BLaER1 treated with 17β-estradiol and CSF1 and Interleukin-3, amounts not matched to agents 10 nM and 100 nM (cell line): ENCODE data around the gene MINDY2.

Experiments used
- H3K27ac ChIP-seq, 11 experiments: shearing (Covaris generic); formaldehyde crosslinking; 2 replicates each; pipeline ENCODE4 v1.8.1; 2022
- H3K27me3 ChIP-seq, 11 experiments: shearing (Covaris generic); formaldehyde crosslinking; 2 replicates each; pipeline ENCODE4 v1.8.1; 2022
- H3K36me3 ChIP-seq, 11 experiments: shearing (Covaris generic); formaldehyde crosslinking; 2 replicates each; pipeline ENCODE4 v1.8.1; 2022
- H3K4me1 ChIP-seq, 10 experiments: shearing (Covaris generic); formaldehyde crosslinking; 2 replicates each; pipeline ENCODE4 v1.8.1; 2022
- H3K4me2 ChIP-seq, 11 experiments: shearing (Covaris generic); formaldehyde crosslinking; 2 replicates each; pipeline ENCODE4 v1.8.1; 2022
- H3K4me3 ChIP-seq, 10 experiments: shearing (Covaris generic); formaldehyde crosslinking; 2 replicates each; pipeline ENCODE4 v1.8.1; 2022
- H3K9ac ChIP-seq, 11 experiments: shearing (Covaris generic); formaldehyde crosslinking; 2 replicates each; pipeline ENCODE4 v1.8.1; 2022
- H3K9me3 ChIP-seq, 11 experiments: shearing (Covaris generic); formaldehyde crosslinking; replicated peaks in 1 of 11; 2 replicates each; pipeline ENCODE4 v1.8.1; 2022
- H4K20me1 ChIP-seq, 11 experiments: shearing (Covaris generic); formaldehyde crosslinking; 2 replicates each; pipeline ENCODE4 v1.8.1; 2022
- Cebpa-rat ChIP-seq, 11 experiments: shearing (Covaris generic); IDR thresholded peaks; 2 replicates each; pipeline ENCODE4 v1.8.1; 2022

MINDY2 gene

DNA sequence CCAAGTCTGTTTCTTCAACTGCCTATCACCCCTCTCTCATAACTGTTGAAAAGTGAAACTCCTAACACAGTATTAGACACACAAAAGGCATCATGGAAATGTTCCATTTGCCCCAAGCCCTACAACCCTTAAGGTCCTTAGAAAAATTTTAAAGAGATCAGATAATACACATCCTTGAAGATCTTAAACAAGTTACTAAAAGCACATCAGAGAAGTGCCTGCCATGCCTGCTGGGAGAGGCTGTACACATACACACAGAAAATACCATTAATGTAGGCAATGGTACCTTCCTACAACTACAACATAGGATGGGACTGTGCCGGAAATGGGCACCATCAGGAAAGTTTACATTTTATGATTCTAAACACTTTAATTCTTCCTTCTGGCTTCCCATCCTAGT, 24.9 kb upstream of the MINDY2 start:
- peak overlapping the region; percentile 94 to 99 (median 96) for H3K27ac ChIP-seq
- no peaks in the 10 kb centered on the region for H3K9me3 ChIP-seq
- H3K4me2 ChIP-seq: peak overlapping the region; percentile 82 to 98 (median 90)
- H3K4me3 ChIP-seq: peak overlapping the region; percentile 84 to 99 (median 95)
- peaks cover 50 to 66% (median 57%) of the 10 kb centered on the region in 10 experiments for H3K4me1 ChIP-seq
- no peak for TF ChIP-seq Cebpa-rat (IDR thresholded peaks at IDR 0.05)
- H3K27me3 ChIP-seq: no peaks in the 10 kb centered on the region
- peak overlapping the region; percentile 97 to 99 (median 98) for H3K9ac ChIP-seq
- H3K36me3 ChIP-seq: peaks cover 0 to 37% (median 19%) of the 10 kb centered on the region in 11 experiments; a peak in 16 of 22 replicates
- peaks cover 36 to 79% (median 73%) of the 10 kb centered on the region in 11 experiments; a peak in 21 of 22 replicates for H4K20me1 ChIP-seq

DNA sequence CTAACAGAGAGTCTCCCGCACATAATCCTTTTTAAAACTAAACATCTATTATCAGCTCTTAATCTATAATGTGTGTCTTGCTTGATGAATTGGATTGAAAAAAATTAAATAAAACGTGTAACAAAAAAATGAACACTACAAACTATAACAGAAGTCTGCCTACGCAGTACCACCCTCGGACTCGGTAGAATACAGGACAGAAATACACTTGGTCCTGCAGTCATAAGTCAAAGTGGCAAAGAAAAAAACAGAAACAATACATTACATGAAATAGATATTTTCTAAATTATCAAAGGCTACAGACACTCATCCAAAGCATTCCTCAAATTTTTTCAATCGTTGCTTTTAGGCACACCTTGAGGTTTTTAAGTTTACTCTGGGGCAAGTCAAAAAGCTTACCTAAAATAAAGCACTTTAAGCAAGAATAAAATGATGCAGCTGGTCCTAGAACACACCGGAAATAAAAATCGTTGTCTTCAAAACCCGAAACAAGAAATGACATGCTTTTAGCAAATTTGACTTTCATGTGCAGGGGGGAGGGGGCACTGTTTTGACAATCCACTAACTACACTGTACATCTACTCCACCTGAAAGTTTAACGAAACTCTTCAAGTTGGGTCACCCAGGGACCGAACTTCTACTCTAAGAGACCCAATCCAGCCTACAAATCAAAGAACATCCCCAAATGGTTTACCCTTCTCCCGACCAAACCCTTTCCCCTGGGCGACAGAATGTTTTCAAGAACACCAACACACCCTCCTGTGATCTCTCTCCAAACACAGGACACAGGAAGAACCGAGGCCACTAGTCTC, 22.9 kb upstream of the MINDY2 start:
- TF ChIP-seq Cebpa-rat (IDR thresholded peaks at IDR 0.05): no peak
- peaks cover 0 to 26% (median 12%) of the 10 kb centered on the region in 11 experiments; a peak in 15 of 22 replicates for H3K36me3 ChIP-seq
- no peaks in the 10 kb centered on the region for H3K9me3 ChIP-seq
- peak overlapping the region; percentile 84 to 99 (median 95) for H3K4me3 ChIP-seq
- H3K27me3 ChIP-seq: no peaks in the 10 kb centered on the region
- peak overlapping the region; percentile 94 to 99 (median 96) for H3K27ac ChIP-seq
- peak overlapping the region; percentile 97 to 99 (median 98) for H3K9ac ChIP-seq
- H4K20me1 ChIP-seq: peaks cover 15 to 59% (median 52%) of the 10 kb centered on the region in 11 experiments; a peak in 20 of 22 replicates
- H3K4me2 ChIP-seq: peak overlapping the region; percentile 53 to 98 (median 89); a peak in 21 of 22 replicates
- H3K4me1 ChIP-seq: peaks cover 31 to 49% (median 43%) of the 10 kb centered on the region in 10 experiments

DNA sequence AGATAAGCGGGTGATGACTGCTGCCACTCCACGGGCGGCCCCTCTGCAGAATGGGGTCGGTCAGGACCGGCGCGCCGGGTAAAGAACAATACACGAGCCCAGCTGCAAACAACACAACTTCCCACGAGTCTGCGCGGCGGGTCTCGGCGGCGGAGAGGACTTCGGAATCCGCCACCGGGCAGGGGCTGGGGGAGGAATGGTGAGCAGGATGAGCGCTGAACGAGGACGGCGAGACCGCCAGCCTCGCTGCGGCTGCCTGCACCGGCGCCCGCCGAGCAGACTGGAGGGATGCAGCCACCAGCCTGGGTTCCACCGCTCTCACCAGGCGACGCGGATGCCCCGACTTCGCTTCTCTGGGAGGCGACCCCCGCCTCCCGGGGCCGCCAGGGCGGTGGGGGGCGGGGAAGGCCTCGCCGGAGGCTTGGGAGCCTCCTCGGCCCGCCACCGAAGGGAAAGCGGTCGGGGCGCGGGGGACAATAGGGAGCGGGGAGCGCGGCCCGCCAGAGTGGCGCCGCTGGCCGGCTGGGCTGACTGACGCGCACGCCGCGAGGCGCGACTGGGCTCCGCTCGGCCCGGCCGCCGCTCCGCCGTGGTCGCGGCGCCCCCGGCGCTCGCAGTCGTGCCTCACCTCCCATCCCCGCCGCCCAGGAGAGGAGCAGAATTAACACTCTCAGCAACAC, 22.1 kb upstream of the MINDY2 start:
- TF ChIP-seq Cebpa-rat (IDR thresholded peaks at IDR 0.05): no peak
- H3K27ac ChIP-seq: peak overlapping the region; percentile 94 to 99 (median 96)
- peaks cover 0 to 20% (median 9%) of the 10 kb centered on the region in 11 experiments; a peak in 15 of 22 replicates for H3K36me3 ChIP-seq
- peaks cover 8 to 51% (median 45%) of the 10 kb centered on the region in 11 experiments; a peak in 19 of 22 replicates for H4K20me1 ChIP-seq
- H3K4me2 ChIP-seq: peak overlapping the region; percentile 53 to 98 (median 89); a peak in 21 of 22 replicates
- peak overlapping the region; percentile 97 to 99 (median 98) for H3K9ac ChIP-seq
- H3K4me3 ChIP-seq: peak overlapping the region; percentile 84 to 99 (median 95)
- H3K4me1 ChIP-seq: peaks cover 24 to 42% (median 36%) of the 10 kb centered on the region in 10 experiments
- no peaks in the 10 kb centered on the region for H3K9me3 ChIP-seq
- H3K27me3 ChIP-seq: no peaks in the 10 kb centered on the region

DNA sequence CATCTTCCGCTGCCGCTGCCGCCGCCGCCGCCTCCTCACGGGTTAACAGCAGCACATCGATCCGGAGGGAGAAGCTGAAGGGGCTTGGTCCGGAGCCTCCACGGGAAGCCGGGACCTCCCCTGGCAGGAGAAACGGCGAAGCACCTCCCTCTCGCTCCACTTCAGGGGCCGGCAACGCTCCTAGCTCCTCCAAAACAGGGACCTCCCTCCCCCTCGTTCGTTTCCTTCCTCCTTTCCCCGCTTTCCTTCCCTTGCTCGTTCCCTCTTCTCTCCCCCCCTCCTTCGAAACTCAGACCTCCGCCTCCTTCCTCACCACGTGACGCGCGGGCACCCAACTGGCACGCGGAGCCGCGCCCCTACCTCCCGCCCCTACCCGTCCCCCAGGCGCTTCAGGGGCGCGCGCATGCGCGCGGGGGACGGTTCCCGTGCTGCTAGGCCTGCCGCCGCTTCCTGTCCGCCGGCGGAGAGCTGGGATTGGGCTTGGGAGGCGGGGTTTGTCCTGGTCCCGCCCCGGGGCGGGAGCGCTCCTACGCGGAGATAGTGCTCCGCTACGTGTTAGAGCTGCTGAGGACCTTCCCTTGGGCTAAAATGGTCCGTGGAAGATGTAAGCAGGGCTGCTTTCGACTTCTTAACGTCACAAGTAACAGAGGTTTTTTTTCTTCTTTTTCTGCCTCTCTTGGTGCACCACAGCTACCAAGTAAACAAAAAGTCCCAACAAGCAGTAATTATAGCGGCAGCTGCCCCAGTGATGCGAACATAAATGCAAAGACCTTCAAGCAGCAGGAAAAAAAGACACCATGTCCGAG, 21.4 kb upstream of the MINDY2 start, which contains the start of gene ADAM10:
Gene ADAM10, minus strand, starts transcription at position 176 of the 806 bp plus-strand sequence. Its CDS starts 173 bp downstream, at position 3.
- H3K36me3 ChIP-seq: peaks cover 0 to 14% (median 5%) of the 10 kb centered on the region in 11 experiments; a peak in 15 of 22 replicates
- H3K27ac ChIP-seq: peak within 1 kb of the TSS; percentile 94 to 99 (median 96)
- peak within 1 kb of the TSS; percentile 81 to 98 (median 89) for H3K4me2 ChIP-seq
- peaks cover 4 to 44% (median 39%) of the 10 kb centered on the region in 11 experiments; a peak in 18 of 22 replicates for H4K20me1 ChIP-seq
- no peaks in the 10 kb centered on the region for H3K27me3 ChIP-seq
- peaks cover 19 to 37% (median 30%) of the 10 kb centered on the region in 10 experiments for H3K4me1 ChIP-seq
- H3K4me3 ChIP-seq: peak within 1 kb of the TSS; percentile 84 to 99 (median 95)
- H3K9ac ChIP-seq: peak within 1 kb of the TSS; percentile 97 to 99 (median 98)
- no peak for TF ChIP-seq Cebpa-rat (IDR thresholded peaks at IDR 0.05)
- H3K9me3 ChIP-seq: no peaks in the 10 kb centered on the region

DNA sequence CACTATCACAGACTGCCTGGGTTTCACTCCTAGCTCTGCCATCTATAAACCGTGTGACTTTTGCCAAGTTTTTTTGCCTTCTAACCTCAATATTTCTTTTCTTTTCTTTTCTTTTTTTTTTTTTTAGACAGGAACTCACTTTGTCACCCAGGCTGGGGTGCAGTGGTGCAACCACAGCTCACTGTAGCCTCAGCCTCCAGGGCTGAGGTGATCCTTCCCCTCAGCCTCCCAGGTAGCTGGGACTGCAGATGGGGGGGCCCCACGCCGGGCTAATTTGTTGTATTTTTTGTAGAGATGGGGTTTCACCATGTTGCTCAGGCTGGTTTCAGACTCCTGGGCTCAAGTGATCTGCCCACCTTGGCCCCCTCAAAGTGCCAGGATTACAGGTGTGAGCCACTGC, 18.4 kb upstream of the MINDY2 start:
- peaks cover 26 to 38% (median 28%) of the 10 kb centered on the region in 10 experiments for H3K4me1 ChIP-seq
- peaks cover 0 to 16% (median 14%) of the 10 kb centered on the region in 11 experiments; a peak in 13 of 22 replicates for H4K20me1 ChIP-seq
- H3K36me3 ChIP-seq: no peaks in the 10 kb centered on the region
- no peak overlapping the region for H3K4me3 ChIP-seq
- H3K27ac ChIP-seq: no peak overlapping the region
- H3K9ac ChIP-seq: no peak overlapping the region
- H3K4me2 ChIP-seq: no peak overlapping the region
- H3K27me3 ChIP-seq: no peaks in the 10 kb centered on the region
- no peak for TF ChIP-seq Cebpa-rat (IDR thresholded peaks at IDR 0.05)
- H3K9me3 ChIP-seq: no peaks in the 10 kb centered on the region

DNA sequence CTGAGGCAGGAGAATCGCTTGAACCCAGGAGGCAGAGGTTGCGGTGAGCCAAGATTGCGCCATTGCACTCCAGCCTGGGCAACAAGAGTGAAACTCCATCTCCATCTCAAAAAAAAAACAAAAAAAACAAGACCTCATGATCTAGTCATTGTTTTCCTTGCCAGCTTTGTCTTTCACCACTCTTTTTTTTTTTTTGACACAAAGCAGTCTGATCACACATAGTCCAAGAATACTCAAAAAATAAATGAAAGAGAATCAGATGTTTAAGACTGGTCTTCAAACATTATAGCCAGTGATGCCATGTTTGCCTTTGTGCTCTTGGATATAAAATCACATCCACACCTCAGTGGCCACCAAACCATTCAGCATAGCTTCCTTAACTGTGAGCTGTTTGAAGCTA, 15.8 kb upstream of the MINDY2 start:
- TF ChIP-seq Cebpa-rat (IDR thresholded peaks at IDR 0.05): no peak
- peaks cover 28 to 43% (median 34%) of the 10 kb centered on the region in 10 experiments for H3K4me1 ChIP-seq
- H3K9ac ChIP-seq: peak overlapping the region in 8 of 11 experiments; percentile 21 to 55 (median 42); a peak in 10 of 22 replicates
- no peaks in the 10 kb centered on the region for H4K20me1 ChIP-seq
- peak overlapping the region in 1 of 10 experiments; percentile 3; a peak in 1 of 20 replicates for H3K4me3 ChIP-seq
- no peaks in the 10 kb centered on the region for H3K36me3 ChIP-seq
- H3K4me2 ChIP-seq: peak overlapping the region; percentile 37 to 83 (median 68)
- no peaks in the 10 kb centered on the region for H3K27me3 ChIP-seq
- peak overlapping the region in 10 of 11 experiments; percentile 21 to 58 (median 46); a peak in 18 of 22 replicates for H3K27ac ChIP-seq
- no peaks in the 10 kb centered on the region for H3K9me3 ChIP-seq

DNA sequence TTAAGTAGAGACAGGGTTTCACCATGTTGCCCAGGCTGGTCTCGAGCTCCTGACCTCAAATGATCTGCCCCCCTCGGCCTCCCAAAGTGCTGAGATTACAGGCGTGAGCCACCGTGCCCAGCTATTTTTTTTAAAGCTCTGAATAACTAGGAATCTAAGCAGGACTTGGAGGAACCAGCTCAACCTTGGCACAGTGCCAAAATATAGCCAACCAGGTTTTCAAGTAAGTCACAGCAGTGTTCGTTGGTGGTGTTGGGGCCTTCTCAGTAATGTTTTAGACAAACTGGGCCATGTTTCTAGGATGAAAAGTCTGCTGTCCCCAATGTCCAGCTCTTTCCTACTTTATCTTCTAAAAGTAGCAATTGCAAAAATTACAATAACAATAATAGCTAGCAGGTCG, 15.1 kb upstream of the MINDY2 start:
- peak overlapping the region in 1 of 10 experiments; percentile 3; a peak in 1 of 20 replicates for H3K4me3 ChIP-seq
- no peaks in the 10 kb centered on the region for H3K27me3 ChIP-seq
- TF ChIP-seq Cebpa-rat (IDR thresholded peaks at IDR 0.05): no peak
- peak overlapping the region; percentile 37 to 83 (median 68) for H3K4me2 ChIP-seq
- peaks cover 23 to 44% (median 32%) of the 10 kb centered on the region in 10 experiments for H3K4me1 ChIP-seq
- no peaks in the 10 kb centered on the region for H3K36me3 ChIP-seq
- peak overlapping the region in 7 of 11 experiments; percentile 21 to 55 (median 42); a peak in 7 of 22 replicates for H3K9ac ChIP-seq
- H3K9me3 ChIP-seq: peaks cover 0 to 3% (median 0%) of the 10 kb centered on the region in 11 experiments; a peak in 3 of 22 replicates
- H3K27ac ChIP-seq: peak overlapping the region in 10 of 11 experiments; percentile 21 to 58 (median 46); a peak in 18 of 22 replicates
- H4K20me1 ChIP-seq: no peaks in the 10 kb centered on the region

DNA sequence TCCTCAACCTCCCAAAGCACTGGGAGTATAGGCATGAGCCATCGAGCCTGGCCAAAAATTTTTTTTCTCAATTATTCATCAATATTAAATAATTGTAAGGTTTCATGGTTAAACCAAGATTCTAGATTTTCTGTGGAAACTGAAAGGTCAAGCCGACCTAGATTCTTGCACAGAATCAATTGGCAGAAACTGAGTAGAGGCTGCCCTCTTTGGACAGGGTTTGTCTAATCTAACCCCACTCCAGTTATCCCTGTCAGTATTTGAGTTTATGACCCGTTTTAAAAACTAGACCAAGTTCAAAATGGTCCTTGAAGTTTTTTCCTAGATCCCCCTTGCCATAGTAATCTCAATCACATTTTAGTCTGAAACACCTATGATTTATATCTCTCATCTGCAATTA, 13.0 kb upstream of the MINDY2 start:
- Histone ChIP-seq H4K20me1 (no peaks in the 10 kb centered on the region), H3K4me1 (peaks cover 15 to 32% (median 26%) of the 10 kb centered on the region in 10 experiments), H3K27ac (no peak overlapping the region), H3K4me3 (no peak overlapping the region), H3K9ac (no peak overlapping the region), H3K36me3 (no peaks in the 10 kb centered on the region), H3K4me2 (no peak overlapping the region), H3K9me3 (peaks cover 2 to 14% (median 9%) of the 10 kb centered on the region in 11 experiments; a peak in 18 of 22 replicates), H3K27me3 (no peaks in the 10 kb centered on the region)
- no peak for TF ChIP-seq Cebpa-rat (IDR thresholded peaks at IDR 0.05)
